ENCODE measurements around the gene IGF2BP3.

IGF2BP3 gene

GRCh38 chr7:23472046-23472445, 1.8 kb upstream of the IGF2BP3 start:
- DNase-seq (ENCODE audit: low spot score) = peak; percentile 59

GRCh38 chr7:23471106-23471859, 992 bp upstream of the IGF2BP3 start:
- peak; percentile 89 for DNase-seq (ENCODE audit: low spot score)

- DNase-seq (ENCODE audit: low spot score) = peak; percentile 18
Measured at GRCh38 chr7:23469961-23470250, 385 bp downstream of the IGF2BP3 start.

GRCh38 chr7:23469150-23469960, 936 bp downstream of the IGF2BP3 start:
- no peak for DNase-seq (ENCODE audit: low spot score)

GRCh38 chr7:23468526-23469149, 1.7 kb downstream of the IGF2BP3 start:
- DNase-seq (ENCODE audit: low spot score) = peak; percentile 16

- DNase-seq (ENCODE audit: low spot score) = peak; percentile 85
Measured at GRCh38 chr7:23467806-23468525, 2.3 kb downstream of the IGF2BP3 start.

- peak; percentile 46 for DNase-seq (ENCODE audit: low spot score)
Measured at GRCh38 chr7:23467291-23467805, 2.9 kb downstream of the IGF2BP3 start.

- DNase-seq (ENCODE audit: low spot score) = peak; percentile 40
Measured at GRCh38 chr7:23462846-23463245, 7.4 kb downstream of the IGF2BP3 start.

- DNase-seq (ENCODE audit: low spot score) = no peak
Measured at GRCh38 chr7:23458044-23458443, 12.2 kb downstream of the IGF2BP3 start.

- no peak for DNase-seq (ENCODE audit: low spot score)
Measured at GRCh38 chr7:23456093-23456492, 14.2 kb downstream of the IGF2BP3 start.

- no peak for DNase-seq (ENCODE audit: low spot score)
Measured at GRCh38 chr7:23454881-23455526, 15.3 kb downstream of the IGF2BP3 start.

GRCh38 chr7:23450518-23450917, 19.8 kb downstream of the IGF2BP3 start:
- DNase-seq (ENCODE audit: low spot score) = no peak

- DNase-seq (ENCODE audit: low spot score) = no peak
Measured at GRCh38 chr7:23449941-23450340, 20.4 kb downstream of the IGF2BP3 start.

GRCh38 chr7:23445326-23445725, 25.0 kb downstream of the IGF2BP3 start:
- peak; percentile 23 for DNase-seq (ENCODE audit: low spot score)

- DNase-seq (ENCODE audit: low spot score) = no peak
Measured at GRCh38 chr7:23443974-23444373, 26.3 kb downstream of the IGF2BP3 start.

- DNase-seq (ENCODE audit: low spot score) = no peak
Measured at GRCh38 chr7:23438171-23438570, 32.1 kb downstream of the IGF2BP3 start.

GRCh38 chr7:23434147-23434917, 36.0 kb downstream of the IGF2BP3 start:
- no peak for DNase-seq (ENCODE audit: low spot score)

- no peak for DNase-seq (ENCODE audit: low spot score)
Measured at GRCh38 chr7:23431702-23432199, 38.5 kb downstream of the IGF2BP3 start.

GRCh38 chr7:23430893-23431259, 39.4 kb downstream of the IGF2BP3 start:
- DNase-seq (ENCODE audit: low spot score) = no peak

- DNase-seq (ENCODE audit: low spot score) = no peak
Measured at GRCh38 chr7:23426876-23427275, 43.4 kb downstream of the IGF2BP3 start.

GRCh38 chr7:23422909-23423308, 47.4 kb downstream of the IGF2BP3 start:
- DNase-seq (ENCODE audit: low spot score) = no peak
